ENCODE data around the gene UMPS.
"Not testable (repeated sequence)": the region's sequence is repeated elsewhere in the genome, so short reads cannot be mapped to it uniquely, and the experiment has no call there.

The UMPS gene

GRCh38 chr3:124787476-124788195 lies 57.4 kb downstream of the UMPS start:
- no peak for TF ChIP-seq CTCF (conservative IDR thresholded peaks at IDR 0.05; ENCODE audit: control insufficient read depth, insufficient read depth, low read depth, low read length)
- DNase-seq (ENCODE audit: low read depth), result peak; percentile 65
- no peak overlapping the region for H3K4me3 ChIP-seq (ENCODE audit: control insufficient read depth, low read depth, low read length)

- no peak for TF ChIP-seq CTCF (conservative IDR thresholded peaks at IDR 0.05; ENCODE audit: control insufficient read depth, insufficient read depth, low read depth, low read length)
- DNase-seq (ENCODE audit: low read depth), result no peak
- H3K4me3 ChIP-seq (ENCODE audit: control insufficient read depth, low read depth, low read length), result no peak overlapping the region
These were observed 58.0 kb downstream of the UMPS start for GRCh38 chr3:124788254-124788745.

- not testable (repeated sequence) for H3K4me3 ChIP-seq (ENCODE audit: control insufficient read depth, low read depth, low read length); DNase-seq (ENCODE audit: low read depth)
These were observed 58.9 kb downstream of the UMPS start for GRCh38 chr3:124789103-124789502.

- H3K4me3 ChIP-seq (ENCODE audit: control insufficient read depth, low read depth, low read length), result no peak overlapping the region
- peak; percentile 81 for DNase-seq (ENCODE audit: low read depth)
- TF ChIP-seq CTCF (conservative IDR thresholded peaks at IDR 0.05; ENCODE audit: control insufficient read depth, insufficient read depth, low read depth, low read length), result no peak
These were observed 60.9 kb downstream of the UMPS start for GRCh38 chr3:124791142-124791541.

GRCh38 chr3:124791639-124792151 lies 61.4 kb downstream of the UMPS start:
- DNase-seq (ENCODE audit: low read depth), result peak; percentile 99
- TF ChIP-seq CTCF (conservative IDR thresholded peaks at IDR 0.05; ENCODE audit: control insufficient read depth, insufficient read depth, low read depth, low read length), result no peak
- H3K4me3 ChIP-seq (ENCODE audit: control insufficient read depth, low read depth, low read length), result no peak overlapping the region

- no peak for TF ChIP-seq CTCF (conservative IDR thresholded peaks at IDR 0.05; ENCODE audit: control insufficient read depth, insufficient read depth, low read depth, low read length)
- DNase-seq (ENCODE audit: low read depth), result no peak
- H3K4me3 ChIP-seq (ENCODE audit: control insufficient read depth, low read depth, low read length), result no peak overlapping the region
These were observed 62.2 kb downstream of the UMPS start for GRCh38 chr3:124792341-124793040.
